HG02610 (cell line): Measurements from ENCODE around the gene FRMD3.

Experiments used
- ATAC-seq: cut with Tn5 transposase; IDR thresholded peaks from one replicate; pipeline ENCODE4 v1.9.1; 2021; ENCODE audit warnings: mild to moderate bottlenecking, moderate library complexity; ENCODE audit not compliant: unreplicated experiment

FRMD3 gene

GRCh38 chr9:83538172-83538889, at the start of gene FRMD3:
Gene FRMD3, minus strand, starts transcription at chr9:83538401. Its CDS starts 170 bp downstream, at chr9:83538231.
- ATAC-seq: peak; percentile 56

- no peak for ATAC-seq
Measured at GRCh38 chr9:83584995-83585394, 46.8 kb upstream of the FRMD3 start.

- peak; percentile 46 for ATAC-seq
Measured at GRCh38 chr9:83583151-83584014, 45.2 kb upstream of the FRMD3 start.

GRCh38 chr9:83582029-83582428, 43.8 kb upstream of the FRMD3 start:
- ATAC-seq: no peak

GRCh38 chr9:83574482-83574881, 36.3 kb upstream of the FRMD3 start:
- no peak for ATAC-seq

- no peak for ATAC-seq
Measured at GRCh38 chr9:83572524-83572923, 34.3 kb upstream of the FRMD3 start.

- no peak for ATAC-seq
Measured at GRCh38 chr9:83570359-83570758, 32.2 kb upstream of the FRMD3 start.

- no peak for ATAC-seq
Measured at GRCh38 chr9:83569326-83569725, 31.1 kb upstream of the FRMD3 start.

GRCh38 chr9:83563360-83563759, 25.2 kb upstream of the FRMD3 start:
- no peak for ATAC-seq

- no peak for ATAC-seq
Measured at GRCh38 chr9:83560169-83560826, 22.1 kb upstream of the FRMD3 start.

- ATAC-seq: no peak
Measured at GRCh38 chr9:83557771-83558170, 19.6 kb upstream of the FRMD3 start.

GRCh38 chr9:83557317-83557716, 19.1 kb upstream of the FRMD3 start:
- no peak for ATAC-seq

GRCh38 chr9:83554278-83554677, 16.1 kb upstream of the FRMD3 start:
- no peak for ATAC-seq

GRCh38 chr9:83544002-83544698, 5.9 kb upstream of the FRMD3 start:
- peak; percentile 90 for ATAC-seq

GRCh38 chr9:83538890-83539238, 663 bp upstream of the FRMD3 start:
- ATAC-seq: no peak

GRCh38 chr9:83537331-83538171, 650 bp downstream of the FRMD3 start:
- ATAC-seq: no peak

- no peak for ATAC-seq
Measured at GRCh38 chr9:83536332-83536731, 1.9 kb downstream of the FRMD3 start.

- no peak for ATAC-seq
Measured at GRCh38 chr9:83535736-83536135, 2.5 kb downstream of the FRMD3 start.

- ATAC-seq: no peak
Measured at GRCh38 chr9:83533296-83533695, 4.9 kb downstream of the FRMD3 start.

- ATAC-seq: no peak
Measured at GRCh38 chr9:83526901-83527300, 11.3 kb downstream of the FRMD3 start.
